DND-41 (cell line): ENCODE measurements around the gene PRR36.

Experiments used
- ATAC-seq: fragments of 200-7000 bp; cut with Tn5 transposase; 3 replicates; pipeline ENCODE4 v1.9.1; 2021; ENCODE audit warnings: low read depth; ENCODE audit not compliant: insufficient read depth
- DNase-seq: peaks from one replicate; pipeline ENCODE4 v3.0.0-alpha.2; 2020
- H2AFZ ChIP-seq: 2 replicates; pipeline ENCODE4 v1.6.0; 2012; ENCODE audit warnings: low read depth, low read length
- H3K27ac ChIP-seq: 2 replicates; pipeline ENCODE4 v1.5.1; 2012; ENCODE audit warnings: low read length, inconsistent platforms
- H3K27me3 ChIP-seq: fragments of 200-600 bp; sonication (generic); 2 replicates; pipeline ENCODE4 v1.6.0; 2012; ENCODE audit warnings: low read length, mild to moderate bottlenecking, inconsistent platforms; ENCODE audit not compliant: insufficient read depth, poor library complexity
- H3K36me3 ChIP-seq: 2 replicates; pipeline ENCODE4 v1.5.1; 2012; ENCODE audit warnings: low read length, inconsistent platforms; ENCODE audit not compliant: insufficient read depth
- H3K4me1 ChIP-seq: 2 replicates; pipeline ENCODE4 v1.5.1; 2012; ENCODE audit warnings: mild to moderate bottlenecking, low read length; ENCODE audit not compliant: insufficient read depth
- H3K4me2 ChIP-seq: 2 replicates; pipeline ENCODE4 v1.6.0; 2012; ENCODE audit warnings: mild to moderate bottlenecking, moderate library complexity, low read length, inconsistent platforms; ENCODE audit not compliant: insufficient read depth
- H3K4me3 ChIP-seq, 2 experiments: fragments of 200-600 bp in 1 of 2; shearing (Covaris generic) in 1 of 2; 2 replicates each; pipeline ENCODE4 v1.5.1; 2012 to 2016; ENCODE audit warnings: inconsistent platforms in 2 of 2, low read length in 2 of 2, mild to moderate bottlenecking in 2 of 2, low read depth in 1 of 2, moderate library complexity in 1 of 2
- H3K79me2 ChIP-seq: 2 replicates; pipeline ENCODE4 v1.6.0; 2012; ENCODE audit warnings: low read length, inconsistent platforms; ENCODE audit not compliant: insufficient read depth
- H3K9ac ChIP-seq: 2 replicates; pipeline ENCODE4 v1.6.0; 2012; ENCODE audit warnings: low read depth, mild to moderate bottlenecking, inconsistent platforms, low read length, moderate library complexity
- H3K9me3 ChIP-seq: 2 replicates; pipeline ENCODE4 v1.5.1; 2012; ENCODE audit warnings: low read length, moderate library complexity, mild to moderate bottlenecking, inconsistent platforms; ENCODE audit not compliant: insufficient read depth, severe bottlenecking
- H4K20me1 ChIP-seq: 2 replicates; pipeline ENCODE4 v1.6.0; 2012; ENCODE audit warnings: low read length; ENCODE audit not compliant: insufficient read depth
- EZH2 ChIP-seq: IDR thresholded peaks from 3 replicates; pipeline ENCODE4 v1.6.1; 2012; ENCODE audit warnings: borderline replicate concordance, low read depth, mild to moderate bottlenecking, moderate library complexity, low read length, inconsistent platforms; ENCODE audit not compliant: severe bottlenecking
- TF ChIP-seq, protein P1 (sequence below): IDR thresholded peaks from 2 replicates; pipeline ENCODE4 v1.5.1; 2012; ENCODE audit warnings: borderline replicate concordance, low read length, moderate library complexity, mild to moderate bottlenecking; ENCODE audit not compliant: poor library complexity, severe bottlenecking; ENCODE audit errors: extremely low read depth

Gene PRR36

DNA sequence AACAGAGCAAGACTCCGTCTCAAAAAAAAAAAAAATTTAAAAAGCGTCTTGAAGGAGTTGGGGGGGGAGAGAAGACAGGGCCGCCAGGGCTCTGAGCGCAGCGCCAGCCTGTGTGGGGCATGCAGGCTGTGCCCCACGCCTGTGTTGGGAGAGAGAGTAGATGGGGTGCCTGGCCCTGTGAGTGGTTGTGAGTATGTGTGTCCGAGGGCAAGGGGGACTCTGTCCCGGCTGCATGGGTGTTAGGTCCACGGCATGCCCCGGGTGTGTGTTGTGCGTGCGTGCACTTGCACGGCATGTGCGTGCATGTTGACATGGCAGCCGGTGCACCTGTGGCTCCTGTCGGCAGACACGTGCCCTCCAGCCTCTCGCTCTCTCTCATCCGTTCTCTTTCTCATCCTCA lies 32.9 kb upstream of the PRR36 start:
- H3K36me3 ChIP-seq, result peaks cover 66% of the 10 kb centered on the region

DNA sequence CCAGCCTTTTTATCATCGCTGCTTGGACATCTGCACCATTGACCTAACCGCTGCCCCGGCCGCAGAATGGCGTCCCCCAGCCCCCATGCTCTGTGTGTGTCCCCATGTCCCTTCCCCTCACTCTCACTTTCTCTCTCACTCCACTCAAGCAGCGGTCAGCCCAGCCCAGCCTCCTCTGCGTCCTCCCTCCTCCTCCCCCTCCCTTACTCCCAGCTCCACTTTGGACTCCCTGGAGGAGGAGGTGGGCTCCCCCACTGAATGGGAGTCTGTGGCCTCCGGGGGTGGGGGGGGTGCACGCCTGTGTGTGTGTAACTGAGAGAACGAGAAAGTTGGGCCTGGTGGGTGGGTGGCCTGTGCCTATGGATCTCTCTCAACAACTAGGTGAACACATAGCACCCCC lies 31.7 kb upstream of the PRR36 start:
- no peak for DNase-seq
- Histone ChIP-seq H3K4me3 (peak overlapping the region in 1 of 2 experiments; percentile 84; a peak in 1 of 4 replicates), H4K20me1 (peaks cover 59% of the 10 kb centered on the region), H3K27me3 (no peaks in the 10 kb centered on the region), H3K4me2 (peak overlapping the region; percentile 93; the same call in 1 of the 2 replicates), H3K9me3 (no peaks in the 10 kb centered on the region), H3K36me3 (peaks cover 54% of the 10 kb centered on the region), H3K4me1 (peaks cover 33% of the 10 kb centered on the region), H3K27ac (no peak overlapping the region), H3K79me2 (peaks cover 64% of the 10 kb centered on the region), H3K9ac (peak overlapping the region; percentile 62; the same call in 1 of the 2 replicates), H2AFZ (no peak overlapping the region)
- TF ChIP-seq, protein P1, sequence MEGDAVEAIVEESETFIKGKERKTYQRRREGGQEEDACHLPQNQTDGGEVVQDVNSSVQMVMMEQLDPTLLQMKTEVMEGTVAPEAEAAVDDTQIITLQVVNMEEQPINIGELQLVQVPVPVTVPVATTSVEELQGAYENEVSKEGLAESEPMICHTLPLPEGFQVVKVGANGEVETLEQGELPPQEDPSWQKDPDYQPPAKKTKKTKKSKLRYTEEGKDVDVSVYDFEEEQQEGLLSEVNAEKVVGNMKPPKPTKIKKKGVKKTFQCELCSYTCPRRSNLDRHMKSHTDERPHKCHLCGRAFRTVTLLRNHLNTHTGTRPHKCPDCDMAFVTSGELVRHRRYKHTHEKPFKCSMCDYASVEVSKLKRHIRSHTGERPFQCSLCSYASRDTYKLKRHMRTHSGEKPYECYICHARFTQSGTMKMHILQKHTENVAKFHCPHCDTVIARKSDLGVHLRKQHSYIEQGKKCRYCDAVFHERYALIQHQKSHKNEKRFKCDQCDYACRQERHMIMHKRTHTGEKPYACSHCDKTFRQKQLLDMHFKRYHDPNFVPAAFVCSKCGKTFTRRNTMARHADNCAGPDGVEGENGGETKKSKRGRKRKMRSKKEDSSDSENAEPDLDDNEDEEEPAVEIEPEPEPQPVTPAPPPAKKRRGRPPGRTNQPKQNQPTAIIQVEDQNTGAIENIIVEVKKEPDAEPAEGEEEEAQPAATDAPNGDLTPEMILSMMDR, result no peak
- no peak for TF ChIP-seq EZH2
- ATAC-seq, result no peak

More for the DNA sequence above, 32.9 kb upstream of the PRR36 start:
- H2AFZ ChIP-seq, result no peak overlapping the region
- no peak overlapping the region for H3K4me3 ChIP-seq
- H4K20me1 ChIP-seq, result peaks cover 68% of the 10 kb centered on the region
- no peaks in the 10 kb centered on the region for H3K9me3 ChIP-seq
- ATAC-seq (no peak), DNase-seq (no peak)
- H3K9ac ChIP-seq, result no peak overlapping the region
- peaks cover 33% of the 10 kb centered on the region for H3K4me1 ChIP-seq
- H3K27me3 ChIP-seq, result no peaks in the 10 kb centered on the region
- TF ChIP-seq, protein P1, result no peak
- TF ChIP-seq EZH2, result no peak
- no peak overlapping the region for H3K27ac ChIP-seq
- peak overlapping the region; percentile 34; the same call in 1 of the 2 replicates for H3K4me2 ChIP-seq
- peaks cover 64% of the 10 kb centered on the region for H3K79me2 ChIP-seq

DNA sequence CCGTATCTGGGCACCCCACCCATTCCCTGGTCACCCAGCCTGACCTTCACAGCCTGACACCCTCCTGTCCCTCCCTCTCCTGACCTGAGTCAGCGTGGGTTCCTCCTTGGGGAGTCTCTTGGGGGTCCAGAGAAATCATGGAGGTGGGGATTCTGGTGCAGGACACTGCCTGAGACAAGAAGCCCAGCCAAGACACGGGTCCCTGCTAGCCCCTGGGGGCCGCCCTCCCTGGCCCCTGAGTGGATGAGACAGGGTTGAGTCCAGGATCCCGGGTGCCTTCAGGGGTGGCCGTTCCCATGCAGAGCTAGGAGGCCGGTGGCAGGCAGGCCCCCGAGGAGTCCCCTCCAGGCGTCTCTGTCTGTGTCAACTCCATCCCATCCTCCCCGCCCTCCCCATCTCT lies 31.1 kb upstream of the PRR36 start:
- Histone ChIP-seq H3K4me2 (peak overlapping the region; percentile 93), H3K4me1 (peaks cover 33% of the 10 kb centered on the region), H3K4me3 (peak overlapping the region in 1 of 2 experiments; percentile 84; a peak in 2 of 4 replicates), H4K20me1 (peaks cover 55% of the 10 kb centered on the region), H3K27me3 (no peaks in the 10 kb centered on the region), H3K79me2 (peaks cover 64% of the 10 kb centered on the region), H2AFZ (no peak overlapping the region), H3K9me3 (no peaks in the 10 kb centered on the region), H3K9ac (peak overlapping the region; percentile 62), H3K27ac (peak overlapping the region; percentile 86; the same call in 1 of the 2 replicates), H3K36me3 (peaks cover 48% of the 10 kb centered on the region)
- no peak for TF ChIP-seq EZH2
- TF ChIP-seq, protein P1, result no peak
- DNase-seq (no peak), ATAC-seq (no peak)
